AG09319 (cell line): Measurements from ENCODE around the gene SOCS1.
"Not testable (repeated sequence)": the region's sequence is repeated elsewhere in the genome, so short reads cannot be mapped to it uniquely, and the experiment has no call there.

Experiments
- DNase-seq: peaks from one replicate; pipeline ENCODE4 v3.0.0-alpha.2; 2010; ENCODE audit warnings: low read depth; ENCODE audit errors: extremely low read depth
- TF ChIP-seq, protein P1 (sequence below): IDR thresholded peaks from 2 replicates; pipeline ENCODE4 v1.5.1; 2011; ENCODE audit warnings: low read depth, mild to moderate bottlenecking, inconsistent platforms, low read length, moderate library complexity

The SOCS1 gene

DNA sequence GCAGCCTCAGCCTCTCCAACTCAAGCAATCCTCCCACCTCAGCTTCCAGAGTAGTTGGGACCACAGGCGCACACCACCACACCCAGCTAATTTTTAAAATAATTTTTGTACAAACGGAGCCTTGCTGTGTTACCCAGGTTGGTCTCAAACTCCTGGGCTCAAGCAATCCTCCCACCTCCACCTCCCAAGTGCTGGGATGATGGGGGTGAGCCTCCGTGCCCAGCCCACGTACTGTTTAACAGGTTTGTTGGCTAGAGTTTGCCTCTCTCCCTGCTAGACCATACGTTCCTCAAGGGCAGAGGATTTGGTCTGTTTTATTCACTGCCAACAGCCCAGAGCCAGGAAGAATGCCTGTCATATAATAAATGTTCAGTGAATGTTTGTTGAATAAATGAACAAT lies 26.6 kb downstream of the SOCS1 start:
- TF ChIP-seq, protein P1, sequence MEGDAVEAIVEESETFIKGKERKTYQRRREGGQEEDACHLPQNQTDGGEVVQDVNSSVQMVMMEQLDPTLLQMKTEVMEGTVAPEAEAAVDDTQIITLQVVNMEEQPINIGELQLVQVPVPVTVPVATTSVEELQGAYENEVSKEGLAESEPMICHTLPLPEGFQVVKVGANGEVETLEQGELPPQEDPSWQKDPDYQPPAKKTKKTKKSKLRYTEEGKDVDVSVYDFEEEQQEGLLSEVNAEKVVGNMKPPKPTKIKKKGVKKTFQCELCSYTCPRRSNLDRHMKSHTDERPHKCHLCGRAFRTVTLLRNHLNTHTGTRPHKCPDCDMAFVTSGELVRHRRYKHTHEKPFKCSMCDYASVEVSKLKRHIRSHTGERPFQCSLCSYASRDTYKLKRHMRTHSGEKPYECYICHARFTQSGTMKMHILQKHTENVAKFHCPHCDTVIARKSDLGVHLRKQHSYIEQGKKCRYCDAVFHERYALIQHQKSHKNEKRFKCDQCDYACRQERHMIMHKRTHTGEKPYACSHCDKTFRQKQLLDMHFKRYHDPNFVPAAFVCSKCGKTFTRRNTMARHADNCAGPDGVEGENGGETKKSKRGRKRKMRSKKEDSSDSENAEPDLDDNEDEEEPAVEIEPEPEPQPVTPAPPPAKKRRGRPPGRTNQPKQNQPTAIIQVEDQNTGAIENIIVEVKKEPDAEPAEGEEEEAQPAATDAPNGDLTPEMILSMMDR = no peak
- DNase-seq = no peak

DNA sequence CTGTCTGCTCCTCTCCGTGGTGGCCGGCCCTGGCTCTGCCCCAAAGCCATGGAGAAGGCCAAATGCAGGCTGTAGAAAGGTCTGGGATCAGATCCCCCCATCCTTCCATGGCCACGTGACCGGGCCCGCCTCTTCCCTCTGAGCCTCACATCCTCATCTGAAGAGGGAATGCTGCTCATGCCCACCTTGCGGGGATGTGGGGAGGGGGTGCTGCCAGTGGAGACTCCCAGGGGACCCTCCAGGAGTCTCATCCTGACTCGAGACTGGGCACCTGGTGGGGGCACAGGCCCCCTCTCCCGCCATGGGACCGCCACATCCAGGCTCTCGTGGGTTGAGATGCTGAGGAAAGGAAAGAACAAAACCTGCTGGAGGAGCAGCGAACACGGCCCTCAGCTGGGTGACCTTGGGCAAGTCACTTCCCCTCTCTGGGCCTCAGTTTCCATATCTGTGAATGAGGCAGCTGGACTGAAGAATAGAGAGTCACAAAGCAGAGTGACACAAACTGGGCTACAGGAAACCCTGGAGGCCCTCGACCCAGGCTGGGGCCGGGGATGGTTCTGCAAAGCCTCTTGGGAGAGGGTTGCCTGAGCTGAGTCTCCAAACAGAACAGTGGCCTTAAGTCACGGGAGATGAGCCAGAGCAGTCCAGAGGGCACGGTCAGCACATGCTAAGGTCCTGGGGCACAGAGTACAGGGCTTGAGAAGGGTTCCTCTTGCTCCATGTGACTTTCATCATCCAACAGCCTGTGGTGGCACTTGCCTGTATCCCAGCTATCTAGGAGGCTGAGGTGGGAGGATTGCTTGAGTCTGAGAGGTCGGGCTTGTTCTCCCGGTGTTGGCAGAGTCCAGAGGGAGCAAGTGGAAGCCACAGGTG lies 30.1 kb downstream of the SOCS1 start:
- no peak for DNase-seq
- TF ChIP-seq, protein P1 = no peak

DNA sequence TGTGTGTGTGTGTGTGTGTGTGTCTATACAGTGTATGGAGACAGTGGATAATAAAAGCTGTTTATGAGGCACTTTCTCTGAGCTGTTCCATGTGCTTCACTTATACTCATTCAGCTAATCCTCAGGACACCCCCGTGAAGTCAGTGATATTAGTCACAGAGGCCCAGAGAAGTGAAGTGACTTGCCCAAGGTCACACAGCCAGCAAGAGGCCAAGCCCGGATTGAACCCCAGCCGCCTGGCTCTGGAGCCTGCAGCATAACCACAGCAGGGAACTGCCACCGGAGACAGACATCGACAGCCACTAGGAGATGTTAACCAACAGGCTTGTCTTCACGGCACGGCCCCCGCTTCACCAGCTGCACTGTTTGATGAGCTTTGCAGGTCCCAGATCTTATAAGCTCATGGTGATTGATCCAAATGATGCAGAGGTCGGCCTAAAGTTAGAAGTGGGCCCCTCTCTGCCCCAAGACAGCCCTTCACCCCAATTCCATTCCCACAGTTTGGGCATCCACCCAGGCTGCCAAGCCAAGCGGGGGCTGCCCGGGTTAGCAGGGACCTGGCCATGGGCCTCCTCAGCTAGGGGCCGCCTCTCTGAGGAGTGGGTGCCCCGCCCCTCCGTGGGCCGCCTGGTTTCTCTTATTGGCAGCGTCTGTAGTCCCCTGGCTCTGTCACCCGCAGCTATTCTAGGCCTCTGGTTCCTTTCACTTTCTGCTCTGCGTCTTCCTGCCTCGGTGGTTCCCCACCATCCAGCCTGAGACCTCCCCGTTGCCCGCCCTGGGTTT lies 30.9 kb downstream of the SOCS1 start:
- no peak for DNase-seq
- TF ChIP-seq, protein P1 = no peak

DNA sequence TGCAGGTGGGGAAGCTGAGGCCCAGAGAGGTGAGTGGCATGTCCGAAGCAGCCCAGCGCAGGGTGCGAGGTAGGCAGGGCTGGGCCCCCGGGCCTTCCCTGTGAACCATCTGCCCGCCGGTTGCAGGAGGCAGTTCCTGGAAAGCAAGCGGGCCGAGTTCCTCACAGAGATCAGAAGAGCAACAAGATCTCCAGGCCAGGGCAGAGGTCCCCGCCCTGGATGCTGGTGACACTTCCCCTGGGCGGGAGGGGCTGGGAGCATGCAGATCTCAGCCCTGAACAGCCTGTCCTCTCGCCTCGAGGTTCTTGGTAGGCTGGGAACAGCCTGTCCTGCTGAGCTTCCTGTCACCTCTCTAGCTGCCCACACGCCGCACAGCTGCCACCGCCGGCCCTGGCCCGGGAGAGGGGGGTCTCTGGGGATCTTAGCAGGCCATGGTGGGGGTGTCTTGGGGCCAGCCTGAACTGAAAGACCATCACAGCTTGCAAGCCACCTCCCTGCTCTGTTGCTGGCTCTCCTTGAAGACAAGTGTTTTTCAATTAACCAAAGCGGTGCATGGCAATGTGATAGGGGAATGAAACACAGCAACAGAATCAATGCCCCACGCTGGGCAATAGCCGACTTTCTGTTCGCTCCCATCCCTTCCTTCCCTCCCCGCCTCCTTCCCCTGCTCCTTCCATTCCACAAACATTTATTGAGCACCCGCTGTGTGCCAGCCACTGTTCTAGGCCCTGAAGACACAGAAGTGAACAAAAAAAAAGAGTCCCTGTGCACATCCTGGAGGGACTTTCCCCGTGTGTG lies 31.7 kb downstream of the SOCS1 start:
- DNase-seq = no peak
- TF ChIP-seq, protein P1 = no peak

DNA sequence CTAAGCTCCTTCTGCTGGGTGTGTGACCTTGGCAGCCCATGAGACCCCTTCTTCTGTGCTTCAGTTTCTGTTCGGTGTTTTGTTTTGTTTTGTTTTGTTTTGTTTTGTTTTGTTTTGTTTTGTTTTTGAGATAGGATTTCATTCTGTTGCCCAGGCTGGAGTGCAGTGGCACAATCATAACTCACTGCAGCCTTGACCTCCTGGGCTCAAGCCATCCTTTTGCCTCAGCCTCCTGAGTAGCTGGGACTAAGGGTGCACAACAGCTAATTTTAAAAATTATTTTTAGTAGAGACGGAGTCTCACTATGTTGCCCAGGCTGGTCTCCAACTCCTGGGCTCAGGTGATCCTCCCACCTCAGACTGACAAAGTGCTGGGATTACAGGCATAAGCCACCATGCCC lies 35.5 kb downstream of the SOCS1 start:
- not testable (repeated sequence) for DNase-seq

DNA sequence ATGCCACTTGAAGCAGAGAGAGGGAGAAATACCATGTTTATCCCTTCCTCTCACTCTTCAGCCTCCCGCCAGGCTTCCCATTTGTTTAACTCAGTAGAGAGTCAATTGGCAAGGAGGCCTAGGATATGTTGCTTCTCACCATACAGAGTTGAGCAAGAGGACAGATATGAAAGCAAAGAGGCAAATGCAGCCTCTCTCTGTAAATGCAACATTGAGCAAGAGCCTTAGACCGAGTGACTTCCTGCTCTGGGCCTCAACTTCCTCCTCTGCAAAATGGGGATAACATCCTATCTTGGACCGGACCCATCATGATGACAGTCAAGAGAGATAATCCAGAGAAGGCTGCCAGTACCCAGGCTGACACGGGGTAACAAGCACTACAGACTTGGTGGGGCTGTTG lies 36.8 kb downstream of the SOCS1 start:
- no peak for DNase-seq
- TF ChIP-seq, protein P1 = no peak

DNA sequence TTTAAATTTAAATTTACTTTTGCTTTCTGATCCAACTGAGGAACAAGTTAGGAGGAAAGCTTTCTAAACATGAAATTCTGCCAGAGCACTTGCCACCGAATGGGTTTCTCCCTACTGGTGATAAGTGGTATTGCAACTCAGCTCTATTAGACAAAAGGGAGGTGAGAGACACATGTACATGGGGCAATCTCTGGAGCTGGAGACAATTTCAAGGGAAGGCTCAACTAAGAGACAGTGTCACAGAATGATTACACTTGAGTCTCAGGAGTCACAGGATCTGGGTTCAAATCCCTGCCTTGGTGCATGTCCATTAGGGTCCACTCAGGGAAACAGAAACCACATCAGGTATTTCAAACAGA lies 37.4 kb downstream of the SOCS1 start:
- DNase-seq = no peak

More for the DNA sequence above, 37.4 kb downstream of the SOCS1 start:
- TF ChIP-seq, protein P1 = peak; percentile 30
